Upper lobe of left lung (tissue), 4 donors: ENCODE data around the gene CEP128.

Experiments
- CTCF ChIP-seq, 6 experiments: fragments of 450-650 bp in 4 of 6; fragments of 200-600 bp in 2 of 6; sonication (generic) in 2 of 6; IDR thresholded peaks; one replicate each; pipeline ENCODE4 v1.5.1; 2016 to 2019; ENCODE audit warnings: antibody characterized with exemption in 6 of 6
- POLR2A ChIP-seq, 4 donors: fragments of 450-650 bp; IDR thresholded peaks; one replicate each; pipeline ENCODE4 v1.5.1; 2016 to 2017; ENCODE audit warnings: antibody characterized with exemption in 4 of 4, mild to moderate bottlenecking in 2 of 4

- TF ChIP-seq CTCF (IDR thresholded peaks at IDR 0.05) = no peak
- no peak for TF ChIP-seq POLR2A (IDR thresholded peaks at IDR 0.05)
Measured at GRCh38 chr14:80768646-80769045, 172.9 kb downstream of the CEP128 start.
